Measurements from ENCODE around the gene AGMO.

GRCh38 chr7:15556339-15557105 is 5.3 kb downstream of the AGMO start:
- TF ChIP-seq CTCF (IDR thresholded peaks at IDR 0.05) (no peak), POLR2AphosphoS5 (IDR thresholded peaks at IDR 0.05; ENCODE audit: low read depth, low read length) (no peak), TCF7L2 (IDR thresholded peaks at IDR 0.05; ENCODE audit: low read depth, low read length) (no peak), REST (IDR thresholded peaks at IDR 0.05; ENCODE audit: insufficient read depth in 1 of 2, low read depth in 2 of 2, low read length in 1 of 2) (no peak), SIN3A (IDR thresholded peaks at IDR 0.05; ENCODE audit: borderline replicate concordance, insufficient read depth, low read depth, low read length) (no peak)

Measured in Panc1 (cell line).